COR-L47 (cell line): Measurements from ENCODE around the gene CHMP5.

Experiments used
- DNase-seq: peaks from one replicate; lab custom pipeline; 2025; lab: John Stamatoyannopoulos, UW

Gene CHMP5

GRCh38 chr9:33318225-33318624 lies 53.4 kb downstream of the CHMP5 start:
- no peak for DNase-seq

- DNase-seq = no peak
Observed at GRCh38 chr9:33318781-33319180, 53.9 kb downstream of the CHMP5 start.

GRCh38 chr9:33320230-33320567 lies 55.4 kb downstream of the CHMP5 start:
- DNase-seq = no peak

- no peak for DNase-seq
Observed at GRCh38 chr9:33320568-33321261, 55.9 kb downstream of the CHMP5 start.

- no peak for DNase-seq
Observed at GRCh38 chr9:33329117-33329563, 64.3 kb downstream of the CHMP5 start.

- DNase-seq = no peak
Observed at GRCh38 chr9:33329979-33330378, 65.1 kb downstream of the CHMP5 start.

GRCh38 chr9:33331377-33331891 lies 66.6 kb downstream of the CHMP5 start:
- no peak for DNase-seq
